ENCODE results near the gene ALDH9A1.

GRCh38 chr1:165662186-165662585, 36.2 kb downstream of the ALDH9A1 start:
- TF ChIP-seq POLR2AphosphoS5 (IDR thresholded peaks at IDR 0.05; ENCODE audit: borderline replicate concordance, low read depth, low read length) = no peak
- no peak for TF ChIP-seq EZH2 (IDR thresholded peaks at IDR 0.05)
